PFSK-1 (cell line): ENCODE measurements around the gene TSPAN18.

Source experiments
- POLR2AphosphoS5 ChIP-seq: IDR thresholded peaks from 2 replicates; pipeline ENCODE4 v1.6.1; 2012; ENCODE audit warnings: low read depth, mild to moderate bottlenecking, control low read depth, low read length, moderate library complexity
- SIN3A ChIP-seq: IDR thresholded peaks from 2 replicates; pipeline ENCODE4 v1.6.1; 2012; ENCODE audit warnings: mild to moderate bottlenecking, low read length, moderate library complexity, borderline replicate concordance; ENCODE audit not compliant: insufficient read depth
- TAF1 ChIP-seq: IDR thresholded peaks from 2 replicates; pipeline ENCODE4 v1.6.1; 2012; ENCODE audit warnings: low read length, control low read depth, borderline replicate concordance; ENCODE audit not compliant: insufficient read depth

DNA sequence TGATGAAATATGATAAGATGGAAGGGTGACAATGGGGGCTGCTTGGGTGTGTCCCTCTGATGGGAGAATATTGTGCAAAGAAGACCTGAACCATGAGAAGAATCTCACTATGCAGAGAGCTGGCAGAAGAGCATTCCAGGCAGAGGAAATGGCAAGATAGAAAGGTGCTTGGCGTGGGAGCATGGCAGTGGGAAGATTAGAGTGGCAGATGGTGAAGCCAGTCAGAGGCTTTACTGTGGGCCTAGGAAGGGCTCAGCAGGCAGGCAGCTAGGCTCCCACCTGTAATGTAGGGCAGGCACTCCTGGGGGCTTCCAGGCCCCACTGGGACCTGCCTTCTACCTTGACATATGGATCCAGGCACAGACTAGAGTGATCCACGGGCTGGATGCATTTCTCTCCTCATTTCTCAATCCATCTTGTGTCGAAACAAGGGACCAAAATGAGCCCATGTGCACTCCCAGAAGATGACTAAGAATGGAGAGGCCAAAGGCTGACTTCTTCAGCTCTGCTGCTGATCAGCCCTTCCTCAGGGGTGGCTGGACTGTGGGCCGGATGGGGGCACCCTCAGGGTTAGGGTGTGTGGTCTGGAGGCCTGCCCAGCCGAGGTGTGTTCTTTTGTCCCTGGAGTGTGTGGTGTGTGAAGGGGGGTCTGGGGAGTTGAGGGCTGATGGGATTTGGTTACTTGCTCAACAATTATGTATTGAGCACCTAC lies 88.3 kb downstream of the TSPAN18 start:
- TF ChIP-seq TAF1, result no peak
- no peak for TF ChIP-seq SIN3A
- TF ChIP-seq POLR2AphosphoS5, result no peak
